GM23248 (cell line): ENCODE data around the gene MAMDC2. TPM values are rescaled to one million over a fixed set of nuclear protein-coding genes. Genes with fewer than 3 reads are reported as not detected.

Experiments
- DNase-seq: peaks from one replicate; pipeline ENCODE4 v3.0.0-alpha.2; 2015
- H2AFZ ChIP-seq: fragments of 200-600 bp; sonication (generic); 2 replicates; pipeline ENCODE4 v1.6.1; 2016; ENCODE audit warnings: antibody characterized with exemption
- H3F3A ChIP-seq: fragments of 200-600 bp; sonication (generic); 2 replicates; pipeline ENCODE4 v1.6.1; 2016; ENCODE audit warnings: mild to moderate bottlenecking, antibody characterized with exemption, mixed run types; ENCODE audit not compliant: insufficient read depth
- H3K27ac ChIP-seq: fragments of 200-600 bp; sonication (generic); 2 replicates; pipeline ENCODE4 v1.5.1; 2016; ENCODE audit warnings: mild to moderate bottlenecking
- H3K27me3 ChIP-seq: fragments of 200-600 bp; sonication (generic); replicated peaks from 2 replicates; pipeline ENCODE4 v1.6.1; 2016; ENCODE audit warnings: mild to moderate bottlenecking; ENCODE audit not compliant: insufficient read depth
- H3K36me3 ChIP-seq: fragments of 200-600 bp; sonication (generic); 2 replicates; pipeline ENCODE4 v1.6.1; 2016; ENCODE audit warnings: low read depth, mild to moderate bottlenecking
- H3K4me1 ChIP-seq: fragments of 200-600 bp; sonication (generic); 2 replicates; pipeline ENCODE4 v1.6.1; 2016; ENCODE audit warnings: mild to moderate bottlenecking; ENCODE audit not compliant: insufficient read depth
- H3K4me2 ChIP-seq: fragments of 200-600 bp; sonication (generic); one replicate; pipeline ENCODE4 v1.6.1; 2016; ENCODE audit warnings: mild to moderate bottlenecking; ENCODE audit not compliant: unreplicated experiment
- H3K4me3 ChIP-seq: fragments of 200-600 bp; sonication (generic); 2 replicates; pipeline ENCODE4 v1.5.1; 2016; ENCODE audit warnings: mild to moderate bottlenecking
- H3K79me2 ChIP-seq: fragments of 200-600 bp; sonication (generic); 2 replicates; pipeline ENCODE4 v1.6.1; 2016; ENCODE audit warnings: mild to moderate bottlenecking; ENCODE audit not compliant: insufficient read depth
- H3K9ac ChIP-seq: fragments of 200-600 bp; sonication (generic); 2 replicates; pipeline ENCODE4 v1.6.1; 2016; ENCODE audit warnings: mild to moderate bottlenecking
- H3K9me2 ChIP-seq: fragments of 200-600 bp; sonication (generic); 2 replicates; pipeline ENCODE4 v1.6.1; 2016; ENCODE audit warnings: mixed run types, mild to moderate bottlenecking, moderate library complexity; ENCODE audit not compliant: insufficient read depth
- H3K9me3 ChIP-seq: fragments of 200-600 bp; sonication (generic); one replicate; pipeline ENCODE4 v1.6.1; 2017; ENCODE audit warnings: low read depth
- H4K20me1 ChIP-seq: fragments of 200-600 bp; sonication (generic); 2 replicates; pipeline ENCODE4 v1.6.0; 2016; ENCODE audit not compliant: insufficient read depth
- EZH2 ChIP-seq: fragments of 200-600 bp; sonication (generic); IDR thresholded peaks from 2 replicates; pipeline ENCODE4 v1.6.1; 2018; ENCODE audit warnings: antibody characterized with exemption, mild to moderate bottlenecking; ENCODE audit not compliant: insufficient read depth, poor library complexity, severe bottlenecking
- EZH2phosphoT487 ChIP-seq: fragments of 200-600 bp; sonication (generic); IDR thresholded peaks from 2 replicates; pipeline ENCODE4 v1.6.1; 2018; ENCODE audit warnings: antibody characterized with exemption, moderate library complexity, mild to moderate bottlenecking, low read depth; ENCODE audit not compliant: insufficient read depth
- WGBS, 2 experiments: methylation state at CpG; one replicate each; pipeline ENCODE4 v1.1.6; 2015 to 2017; ENCODE audit warnings: low lambda C conversion rate in 2 of 2, low coverage in 1 of 2; ENCODE audit errors: missing lambda C conversion rate in 2 of 2; 5-methylcytosine and 5-hydroxymethylcytosine counted together
- in situ Hi-C: fragments of 300-500 bp; cut with MboI; formaldehyde crosslinking; loops from 2 replicates; pipeline ENCODE4 v1.15.0; 2020
- polyA plus RNA-seq: library from polyadenylated mRNA; unstranded; fragments of >200 nt; fragmentation: Nextera tagmentation; extraction: Ambion mirVana; gene quantifications from 2 replicates; pipeline ENCODE4 v1.2.1, GENCODE V29; 2016
- total RNA-seq: library from RNA; depleted of rRNA; stranded (reverse); fragments of >200 nt; shearing (Covaris generic); gene quantifications from 2 replicates; pipeline ENCODE4 v1.2.3, GENCODE V29; 2014

Gene MAMDC2
- total and polyA plus RNA-seq, 2 experiments from 2014 or later = 0.45 TPM; not detected in 1

DNA sequence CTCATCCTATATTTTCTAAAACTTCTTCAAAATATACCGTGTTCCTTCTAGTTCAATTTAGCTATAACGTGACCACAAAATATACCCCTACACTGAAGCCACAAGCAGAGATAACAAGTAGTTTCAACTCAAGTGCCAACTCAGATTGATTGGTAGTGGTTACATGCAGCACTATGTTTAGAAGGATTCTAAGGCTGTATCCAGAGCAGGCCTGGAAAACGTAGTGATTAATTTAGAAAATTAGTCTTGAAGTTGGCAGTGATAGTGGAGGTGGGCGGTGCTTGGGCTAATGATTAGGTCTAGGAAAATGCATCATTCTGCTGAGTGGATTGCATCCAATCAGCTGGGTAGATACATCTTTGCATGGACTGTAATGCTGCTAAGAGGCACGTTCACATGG, 61.5 kb downstream of the MAMDC2 start:
- Histone ChIP-seq H3K9me3 (no peaks in the 10 kb centered on the region), H2AFZ (no peak overlapping the region), H4K20me1 (no peaks in the 10 kb centered on the region), H3K79me2 (no peaks in the 10 kb centered on the region), H3K9ac (no peak overlapping the region), H3K27ac (no peak overlapping the region), H3K27me3 (no peaks in the 10 kb centered on the region), H3F3A (no peaks in the 10 kb centered on the region), H3K4me3 (no peak overlapping the region), H3K36me3 (no peaks in the 10 kb centered on the region), H3K4me2 (no peak overlapping the region), H3K9me2 (no peaks in the 10 kb centered on the region), H3K4me1 (no peaks in the 10 kb centered on the region)
- in situ Hi-C loops = loop anchor here (25.0 kb wide), 1 partner anchor 668 kb away; no protein-coding TSS in a partner anchor
- TF ChIP-seq EZH2phosphoT487 = no peak
- no peak for TF ChIP-seq EZH2
- 82 to 89% methylated on average over 5 of the region's 5 CpGs for WGBS, 2 experiments
- no peak for DNase-seq

DNA sequence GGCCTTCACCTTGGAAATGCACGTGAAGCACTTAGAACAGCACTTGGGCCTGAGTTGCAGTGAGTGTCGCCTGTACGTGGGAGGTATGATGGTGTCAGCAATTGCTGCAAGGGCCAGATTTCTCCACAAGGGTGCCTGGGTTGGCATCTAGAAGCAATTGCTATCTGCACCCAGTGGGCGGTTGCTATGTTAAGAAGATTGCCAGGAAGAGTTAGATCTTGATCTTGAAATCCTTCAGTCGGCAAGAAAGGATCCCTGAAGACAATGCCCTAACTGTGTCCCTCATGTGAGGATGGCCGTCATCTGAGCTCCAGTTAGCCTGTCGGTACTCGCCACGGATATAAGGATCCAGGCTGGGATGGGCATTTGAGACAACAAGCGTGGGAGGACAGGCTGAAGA, 62.9 kb downstream of the MAMDC2 start:
- H3K9me3 ChIP-seq = no peaks in the 10 kb centered on the region
- H4K20me1 ChIP-seq = no peaks in the 10 kb centered on the region
- no peak for DNase-seq
- no peak overlapping the region for H3K4me2 ChIP-seq
- H3K27ac ChIP-seq = no peak overlapping the region
- no peaks in the 10 kb centered on the region for H3K27me3 ChIP-seq
- H3K4me1 ChIP-seq = no peaks in the 10 kb centered on the region
- no peak overlapping the region for H2AFZ ChIP-seq
- H3K9ac ChIP-seq = no peak overlapping the region
- no peaks in the 10 kb centered on the region for H3K9me2 ChIP-seq
- WGBS, 2 experiments = 92 to 93% methylated on average over 10 of the region's 10 CpGs
- H3K36me3 ChIP-seq = no peaks in the 10 kb centered on the region
- in situ Hi-C loops = loop anchor here (25.0 kb wide), 1 partner anchor 669 kb away; no protein-coding TSS in a partner anchor
- H3F3A ChIP-seq = no peaks in the 10 kb centered on the region
- TF ChIP-seq EZH2phosphoT487 (no peak), EZH2 (no peak)
- no peak overlapping the region for H3K4me3 ChIP-seq
- H3K79me2 ChIP-seq = no peaks in the 10 kb centered on the region

DNA sequence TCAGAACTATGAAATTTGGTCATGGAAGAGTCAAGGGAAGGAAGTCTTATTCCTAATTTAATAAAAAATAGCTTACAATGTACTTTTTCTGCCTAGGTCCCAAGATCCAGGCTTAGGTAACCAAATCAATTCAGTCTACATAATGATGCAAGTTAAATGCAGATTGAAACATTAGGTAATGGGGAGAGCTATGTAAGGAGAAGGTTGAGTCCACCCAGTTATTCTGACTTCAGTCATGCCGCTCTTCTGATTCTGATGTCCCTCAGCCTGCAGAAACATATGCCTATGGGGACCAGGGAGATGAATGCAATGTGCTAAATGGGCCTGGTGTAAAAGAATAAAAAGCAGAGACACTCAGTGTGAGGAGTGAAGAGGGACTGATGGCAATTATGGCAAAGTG, 63.9 kb downstream of the MAMDC2 start:
- H4K20me1 ChIP-seq = no peaks in the 10 kb centered on the region
- H3K9me2 ChIP-seq = no peaks in the 10 kb centered on the region
- in situ Hi-C loops = loop anchor here (25.0 kb wide), 1 partner anchor 670 kb away; no protein-coding TSS in a partner anchor
- H3K27me3 ChIP-seq = no peaks in the 10 kb centered on the region
- H3K9ac ChIP-seq = no peak overlapping the region
- H2AFZ ChIP-seq = no peak overlapping the region
- no peaks in the 10 kb centered on the region for H3K9me3 ChIP-seq
- H3K36me3 ChIP-seq = no peaks in the 10 kb centered on the region
- no peaks in the 10 kb centered on the region for H3K4me1 ChIP-seq
- H3K79me2 ChIP-seq = no peaks in the 10 kb centered on the region
- no peak for TF ChIP-seq EZH2phosphoT487
- no peak for TF ChIP-seq EZH2
- no peak overlapping the region for H3K4me3 ChIP-seq
- no peaks in the 10 kb centered on the region for H3F3A ChIP-seq
- no peak overlapping the region for H3K4me2 ChIP-seq
- H3K27ac ChIP-seq = no peak overlapping the region
- DNase-seq = no peak
- 96 to 100% methylated on average over 1 of the region's 1 CpG for WGBS, 2 experiments

DNA sequence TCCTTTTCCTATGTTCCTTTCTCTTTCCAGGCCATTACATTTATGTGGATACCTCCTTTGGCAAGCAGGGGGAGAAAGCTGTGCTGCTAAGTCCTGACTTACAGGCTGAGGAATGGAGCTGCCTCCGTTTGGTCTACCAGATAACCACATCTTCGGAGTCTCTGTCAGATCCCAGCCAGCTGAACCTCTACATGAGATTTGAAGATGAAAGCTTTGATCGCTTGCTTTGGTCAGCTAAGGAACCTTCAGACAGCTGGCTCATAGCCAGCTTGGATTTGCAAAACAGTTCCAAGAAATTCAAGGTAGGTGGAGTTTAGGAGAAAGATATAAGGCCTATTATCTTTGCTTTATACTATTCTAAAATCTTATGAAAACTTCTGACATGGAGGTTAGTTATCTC, 64.5 kb downstream of the MAMDC2 start:
- H3K36me3 ChIP-seq = no peaks in the 10 kb centered on the region
- no peak overlapping the region for H3K4me2 ChIP-seq
- TF ChIP-seq EZH2phosphoT487 = no peak
- no peak for TF ChIP-seq EZH2
- no peak for DNase-seq
- WGBS, 2 experiments = 84 to 85% methylated on average over 3 of the region's 3 CpGs
- in situ Hi-C loops = loop anchor here (25.0 kb wide), 1 partner anchor 671 kb away; no protein-coding TSS in a partner anchor
- no peaks in the 10 kb centered on the region for H3K9me2 ChIP-seq
- no peaks in the 10 kb centered on the region for H3K79me2 ChIP-seq
- H3K4me3 ChIP-seq = no peak overlapping the region
- no peaks in the 10 kb centered on the region for H3F3A ChIP-seq
- H3K9ac ChIP-seq = no peak overlapping the region
- H3K27me3 ChIP-seq = no peaks in the 10 kb centered on the region
- H3K4me1 ChIP-seq = no peaks in the 10 kb centered on the region; the same call in 1 of the 2 replicates
- H3K9me3 ChIP-seq = no peaks in the 10 kb centered on the region
- H2AFZ ChIP-seq = no peak overlapping the region
- no peaks in the 10 kb centered on the region for H4K20me1 ChIP-seq
- no peak overlapping the region for H3K27ac ChIP-seq
